HG03103 (cell line): Measurements from ENCODE around the gene SPINK4.

Source experiments
- ATAC-seq: cut with Tn5 transposase; IDR thresholded peaks from one replicate; pipeline ENCODE4 v1.9.1; 2021; ENCODE audit warnings: low read depth; ENCODE audit not compliant: unreplicated experiment

SPINK4 gene

GRCh38 chr9:33255471-33255870 is 15.5 kb downstream of the SPINK4 start:
- ATAC-seq, result no peak

- no peak for ATAC-seq
Measured at GRCh38 chr9:33256236-33256635, 16.3 kb downstream of the SPINK4 start.

- no peak for ATAC-seq
Measured at GRCh38 chr9:33257276-33257675, 17.3 kb downstream of the SPINK4 start.

- ATAC-seq, result no peak
Measured at GRCh38 chr9:33260372-33260771, 20.4 kb downstream of the SPINK4 start.

- no peak for ATAC-seq
Measured at GRCh38 chr9:33263131-33264002, 23.4 kb downstream of the SPINK4 start.

GRCh38 chr9:33264003-33264472 is 24.1 kb downstream of the SPINK4 start:
- peak; percentile 23 for ATAC-seq

GRCh38 chr9:33264473-33265177 is 24.7 kb downstream of the SPINK4 start, which contains the start of the genes BAG1 and CHMP5:
Gene BAG1 (minus strand): TSS chr9:33264708.
Gene CHMP5 (plus strand): TSS chr9:33265049. CDS start chr9:33265079, 30 bp downstream.
- ATAC-seq, result peak; percentile 74

GRCh38 chr9:33265211-33265865 is 25.4 kb downstream of the SPINK4 start:
- no peak for ATAC-seq

- no peak for ATAC-seq
Measured at GRCh38 chr9:33267151-33267767, 27.3 kb downstream of the SPINK4 start.

- no peak for ATAC-seq
Measured at GRCh38 chr9:33270146-33270545, 30.2 kb downstream of the SPINK4 start.

- ATAC-seq, result no peak
Measured at GRCh38 chr9:33272061-33272460, 32.1 kb downstream of the SPINK4 start.

- no peak for ATAC-seq
Measured at GRCh38 chr9:33273266-33273971, 33.5 kb downstream of the SPINK4 start.

- no peak for ATAC-seq
Measured at GRCh38 chr9:33273972-33274328, 34.0 kb downstream of the SPINK4 start.

GRCh38 chr9:33277484-33277883 is 37.5 kb downstream of the SPINK4 start:
- ATAC-seq, result no peak

GRCh38 chr9:33285502-33285901 is 45.5 kb downstream of the SPINK4 start:
- ATAC-seq, result no peak

- no peak for ATAC-seq
Measured at GRCh38 chr9:33287087-33287490, 47.1 kb downstream of the SPINK4 start.

- no peak for ATAC-seq
Measured at GRCh38 chr9:33288235-33288634, 48.3 kb downstream of the SPINK4 start.

GRCh38 chr9:33288828-33289483 is 49.0 kb downstream of the SPINK4 start:
- ATAC-seq, result no peak

GRCh38 chr9:33289496-33289895 is 49.5 kb downstream of the SPINK4 start:
- ATAC-seq, result no peak

GRCh38 chr9:33289936-33290246 is 49.9 kb downstream of the SPINK4 start:
- peak; percentile 23 for ATAC-seq
